IMR-90 (cell line): ENCODE data around the gene RPS6KA4. TPM values are rescaled to one million over a fixed set of nuclear protein-coding genes. Genes with fewer than 3 reads are reported as not detected.

Experiments used
- ATAC-seq: fragments of 200-7000 bp; cut with Tn5 transposase; 2 replicates; pipeline ENCODE4 v1.9.1; 2020; ENCODE audit warnings: low read depth, mild to moderate bottlenecking, moderate library complexity
- BruUV-seq: library from RNA; stranded (reverse); fragments of 400-500 nt; replicated peaks from 2 replicates; lab custom pipeline; 2021; lab: Mats Ljungman, UMichigan
- CTCF ChIA-PET: fragments of 300-600 bp; formaldehyde crosslinking; extraction: SDS; loops from one replicate; lab custom pipeline; 2021; ENCODE audit warnings: antibody characterized with exemption; lab: Yijun Ruan, JAX
- POLR2A ChIA-PET: fragments of 300-600 bp; sonication (Branson Sonifier 250); formaldehyde crosslinking; loops from one replicate; lab custom pipeline; 2022; ENCODE audit warnings: antibody characterized with exemption; ENCODE audit not compliant: unreplicated experiment; lab: Charles Lee
- DNase-seq: peaks from one replicate; pipeline ENCODE4 v3.0.0; 2013
- H2AFZ ChIP-seq: replicated peaks from 2 replicates; pipeline ENCODE3; 2013; ENCODE audit warnings: low read length, mild to moderate bottlenecking; ENCODE audit not compliant: poor library complexity
- H2AK5ac ChIP-seq: 2 replicates; pipeline ENCODE4 v1.6.1; 2013; ENCODE audit warnings: low read depth, low read length, inconsistent platforms
- H2AK9ac ChIP-seq: replicated peaks from 2 replicates; pipeline ENCODE3; 2013; ENCODE audit warnings: mild to moderate bottlenecking, low read depth, low read length, moderate library complexity; ENCODE audit not compliant: poor library complexity
- H2BK120ac ChIP-seq: 2 replicates; pipeline ENCODE4 v1.6.1; 2013; ENCODE audit warnings: low read depth, low read length, inconsistent platforms
- H2BK15ac ChIP-seq: 3 replicates; pipeline ENCODE4 v1.6.1; 2013; ENCODE audit warnings: low read depth, low read length, inconsistent platforms
- H2BK20ac ChIP-seq: 2 replicates; pipeline ENCODE4 v1.6.1; 2013; ENCODE audit warnings: low read depth, mild to moderate bottlenecking, inconsistent platforms, low read length, moderate library complexity
- H2BK5ac ChIP-seq: 2 replicates; pipeline ENCODE4 v1.6.1; 2013; ENCODE audit warnings: mild to moderate bottlenecking, low read depth, low read length, inconsistent platforms; ENCODE audit not compliant: poor library complexity, severe bottlenecking
- H3K14ac ChIP-seq: replicated peaks from 2 replicates; pipeline ENCODE4 v1.6.1; 2013; ENCODE audit warnings: low read depth, low read length, inconsistent platforms
- H3K18ac ChIP-seq: 2 replicates; pipeline ENCODE4 v1.6.1; 2013; ENCODE audit warnings: low read depth, low read length, control low read depth
- H3K23ac ChIP-seq: 2 replicates; pipeline ENCODE4 v1.6.1; 2013; ENCODE audit warnings: low read depth, low read length, inconsistent platforms
- H3K27ac ChIP-seq: 2 replicates; pipeline ENCODE4 v1.5.1; 2013; ENCODE audit warnings: mild to moderate bottlenecking, control low read depth, low read length; ENCODE audit not compliant: insufficient read depth
- H3K27me3 ChIP-seq: 2 replicates; pipeline ENCODE4 v1.6.1; 2013; ENCODE audit warnings: low read length; ENCODE audit not compliant: control insufficient read depth, insufficient read depth
- H3K36me3 ChIP-seq: 2 replicates; pipeline ENCODE4 v1.6.1; 2013; ENCODE audit warnings: low read length, mixed read lengths; ENCODE audit not compliant: control insufficient read depth, insufficient read depth
- H3K4ac ChIP-seq: 2 replicates; pipeline ENCODE4 v1.6.1; 2013; ENCODE audit warnings: low read depth, low read length, inconsistent platforms
- H3K4me1 ChIP-seq: 2 replicates; pipeline ENCODE4 v1.6.1; 2013; ENCODE audit warnings: low read length, mixed read lengths; ENCODE audit not compliant: control insufficient read depth, insufficient read depth
- H3K4me2 ChIP-seq: 2 replicates; pipeline ENCODE4 v1.6.1; 2013; ENCODE audit warnings: low read depth, mild to moderate bottlenecking, control low read depth, low read length, moderate library complexity
- H3K4me3 ChIP-seq: 2 replicates; pipeline ENCODE4 v1.5.1; 2013; ENCODE audit warnings: low read depth, mild to moderate bottlenecking, control low read depth, low read length, moderate library complexity; ENCODE audit not compliant: insufficient read depth
- H3K56ac ChIP-seq: 2 replicates; pipeline ENCODE4 v1.6.1; 2013; ENCODE audit warnings: low read length, inconsistent platforms; ENCODE audit not compliant: insufficient read depth; ENCODE audit errors: extremely low read depth
- H3K79me1 ChIP-seq, 2 experiments: 2 replicates each; pipeline ENCODE4 v1.6.1; 2013; ENCODE audit warnings: low read length in 2 of 2, inconsistent platforms in 1 of 2, low read depth in 1 of 2
- H3K9ac ChIP-seq: 2 replicates; pipeline ENCODE4 v1.6.1; 2013; ENCODE audit warnings: low read depth, low read length, control low read depth
- H3K9me1 ChIP-seq: 2 replicates; pipeline ENCODE4 v1.6.1; 2013; ENCODE audit warnings: low read length, inconsistent platforms; ENCODE audit not compliant: insufficient read depth
- H3K9me3 ChIP-seq: 2 replicates; pipeline ENCODE4 v1.6.1; 2013; ENCODE audit warnings: low read length; ENCODE audit not compliant: control insufficient read depth, insufficient read depth
- H4K20me1 ChIP-seq: 2 replicates; pipeline ENCODE4 v1.6.1; 2013; ENCODE audit warnings: low read length, inconsistent platforms; ENCODE audit not compliant: insufficient read depth
- H4K5ac ChIP-seq: 2 replicates; pipeline ENCODE4 v1.6.1; 2013; ENCODE audit warnings: mild to moderate bottlenecking, low read depth, low read length, control low read depth
- H4K8ac ChIP-seq, 2 experiments: 2 replicates each; pipeline ENCODE4 v1.6.1; 2013; ENCODE audit warnings: low read depth in 2 of 2, low read length in 2 of 2, control low read depth in 1 of 2, inconsistent platforms in 1 of 2
- H4K91ac ChIP-seq: 2 replicates; pipeline ENCODE4 v1.6.1; 2013; ENCODE audit warnings: low read depth, low read length, inconsistent platforms; ENCODE audit not compliant: insufficient read depth
- BHLHE40 ChIP-seq: fragments of 150-350 bp; IDR thresholded peaks from 2 replicates; pipeline ENCODE4 v1.6.1; 2016; ENCODE audit warnings: mild to moderate bottlenecking, low read depth, low read length
- CEBPB ChIP-seq: IDR thresholded peaks from 2 replicates; pipeline ENCODE4 v1.6.1; 2012; ENCODE audit warnings: low read depth, low read length, improper control_type of control experiment
- CHD1 ChIP-seq: IDR thresholded peaks from 2 replicates; pipeline ENCODE4 v1.6.1; 2012; ENCODE audit warnings: low read depth, low read length, improper control_type of control experiment
- FOS ChIP-seq: fragments of 150-350 bp; IDR thresholded peaks from 2 replicates; pipeline ENCODE4 v1.6.1; 2016; ENCODE audit warnings: low read depth, low read length
- MAFK ChIP-seq: IDR thresholded peaks from 2 replicates; pipeline ENCODE4 v1.6.1; 2012; ENCODE audit warnings: low read depth, low read length, improper control_type of control experiment
- MAZ ChIP-seq: IDR thresholded peaks from 2 replicates; pipeline ENCODE4 v1.6.1; 2012; ENCODE audit warnings: low read depth, mild to moderate bottlenecking, low read length, improper control_type of control experiment, moderate library complexity, borderline replicate concordance
- MXI1 ChIP-seq: IDR thresholded peaks from 2 replicates; pipeline ENCODE4 v1.6.1; 2012; ENCODE audit warnings: low read depth, mild to moderate bottlenecking, low read length, moderate library complexity, borderline replicate concordance
- NFE2L2 ChIP-seq: fragments of 150-350 bp; IDR thresholded peaks from 2 replicates; pipeline ENCODE4 v1.6.1; 2016; ENCODE audit warnings: low read depth, mild to moderate bottlenecking, low read length
- POLR2A ChIP-seq: IDR thresholded peaks from 2 replicates; pipeline ENCODE4 v1.6.1; 2012; ENCODE audit warnings: mild to moderate bottlenecking, low read depth, low read length
- RAD21 ChIP-seq: IDR thresholded peaks from 2 replicates; pipeline ENCODE4 v1.6.1; 2012; ENCODE audit warnings: low read length, improper control_type of control experiment
- RCOR1 ChIP-seq: IDR thresholded peaks from 2 replicates; pipeline ENCODE4 v1.6.1; 2012; ENCODE audit warnings: mild to moderate bottlenecking, low read length, improper control_type of control experiment; ENCODE audit not compliant: insufficient replicate concordance
- RFX5 ChIP-seq: IDR thresholded peaks from 2 replicates; pipeline ENCODE4 v1.8.0; 2012; ENCODE audit warnings: low read depth, mild to moderate bottlenecking, low read length, moderate library complexity
- SMC3 ChIP-seq: fragments of 150-350 bp; IDR thresholded peaks from 2 replicates; pipeline ENCODE4 v1.6.1; 2016; ENCODE audit warnings: low read depth, mild to moderate bottlenecking, antibody characterized with exemption, low read length, moderate library complexity
- dilution Hi-C: fragments of 300-500 bp; cut with HindIII; formaldehyde crosslinking; loops from one replicate; pipeline ENCODE4 v1.14.3; 2018; ENCODE audit warnings: low sequenced_read_pairs; ENCODE audit not compliant: unreplicated experiment
- in situ Hi-C: fragments of 300-500 bp; cut with MboI; formaldehyde crosslinking; loops from 3 replicates; pipeline ENCODE4 v1.14.3; 2019; ENCODE audit warnings: low sequenced_read_pairs, inconsistent platforms, mixed read lengths
- intact Hi-C: fragments of 100-400 bp; cut with micrococcal nuclease; formaldehyde crosslinking; loops from 2 replicates; pipeline ENCODE4 v1.10.0; 2022
- polyA plus RNA-seq, 3 experiments: library from polyadenylated mRNA; depleted of rRNA; stranded (reverse); fragments of >200 nt; gene quantifications; 2 replicates each; pipeline ENCODE4 v1.2.3, GENCODE V29; 2012; ENCODE audit warnings: low replicate concordance in 1 of 3
- total RNA-seq: library from RNA; depleted of rRNA; stranded (reverse); fragments of >200 nt; gene quantifications from 2 replicates; pipeline ENCODE4 v1.2.3, GENCODE V29; 2012
- TF ChIP-seq, protein P1 (sequence below): conservative IDR thresholded peaks from 2 replicates; pipeline ENCODE4 v1.5.1; 2012; ENCODE audit warnings: mild to moderate bottlenecking, low read depth, low read length, improper control_type of control experiment
- TF ChIP-seq, protein P2 (sequence below): fragments of 150-350 bp; IDR thresholded peaks from 2 replicates; pipeline ENCODE4 v1.6.1; 2017; ENCODE audit warnings: mild to moderate bottlenecking, antibody characterized with exemption, low read length, low read depth
- TF ChIP-seq, protein P3 (sequence below): fragments of 150-350 bp; IDR thresholded peaks from 2 replicates; pipeline ENCODE4 v1.6.1; 2016; ENCODE audit warnings: low read depth, mild to moderate bottlenecking, low read length, moderate library complexity, borderline replicate concordance

RPS6KA4 gene
- total and polyA plus RNA-seq, 2 of the 4 experiments (the other 2 are of a cell fraction): 38.8 to 52.9 TPM

DNA sequence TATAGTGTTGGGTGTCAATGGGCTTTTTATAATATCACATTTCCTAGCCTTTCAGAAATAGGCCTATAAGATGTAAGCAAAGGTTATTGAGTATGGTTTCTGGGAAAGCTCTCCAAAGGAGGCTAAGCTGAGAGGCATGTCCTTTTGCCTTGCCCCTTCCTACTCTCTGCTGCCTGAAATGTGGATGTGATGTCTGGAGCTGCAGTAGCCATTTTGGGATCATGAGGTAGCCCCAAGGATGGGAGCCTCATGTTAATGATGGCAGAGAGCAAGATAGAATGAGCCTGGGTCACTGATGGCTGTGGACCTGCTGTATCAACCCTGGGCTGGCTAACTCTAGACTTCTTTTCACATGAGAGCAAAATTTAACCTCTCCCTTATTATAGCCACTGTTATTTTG, 29.0 kb downstream of the RPS6KA4 start:
- ChIA-PET POLR2A (no interaction called here), CTCF (no interaction called here)
- H3K27ac ChIP-seq: no peak overlapping the region
- no peak overlapping the region for H3K4me2 ChIP-seq
- no peaks in the 10 kb centered on the region for H3K79me1 ChIP-seq
- H2BK20ac ChIP-seq: no peak overlapping the region
- no peaks in the 10 kb centered on the region for H3K4me1 ChIP-seq
- H4K8ac ChIP-seq: no peak overlapping the region
- no peak overlapping the region for H3K9ac ChIP-seq
- peaks cover 57% of the 10 kb centered on the region for H3K27me3 ChIP-seq
- ATAC-seq (no peak), DNase-seq (no peak)
- H3K36me3 ChIP-seq: no peaks in the 10 kb centered on the region
- no peak overlapping the region for H3K4ac ChIP-seq
- no peak overlapping the region for H2BK120ac ChIP-seq
- no TSS peak for BruUV-seq
- 0 out of 2 replicates have a peak, but pooled peaks cover 3% of the 10 kb centered on the region for H3K9me1 ChIP-seq
- no peak overlapping the region for H2BK5ac ChIP-seq
- H3K18ac ChIP-seq: no peak overlapping the region
- no peak overlapping the region for H4K5ac ChIP-seq
- no peak overlapping the region for H4K91ac ChIP-seq
- no peak overlapping the region for H3K14ac ChIP-seq
- intact Hi-C loops (no loop called here), in situ Hi-C loops (no loop called here), dilution Hi-C loops (no loop called here)
- H2AK5ac ChIP-seq: no peak overlapping the region
- no peak overlapping the region for H2AFZ ChIP-seq
- TF ChIP-seq RFX5 (no peak), BHLHE40 (no peak), SMC3 (no peak), MAZ (no peak), CEBPB (no peak), RCOR1 (no peak), CHD1 (no peak), POLR2A (no peak), RAD21 (no peak), MXI1 (no peak), FOS (no peak), NFE2L2 (no peak), MAFK (no peak)
- TF ChIP-seq, protein P1, sequence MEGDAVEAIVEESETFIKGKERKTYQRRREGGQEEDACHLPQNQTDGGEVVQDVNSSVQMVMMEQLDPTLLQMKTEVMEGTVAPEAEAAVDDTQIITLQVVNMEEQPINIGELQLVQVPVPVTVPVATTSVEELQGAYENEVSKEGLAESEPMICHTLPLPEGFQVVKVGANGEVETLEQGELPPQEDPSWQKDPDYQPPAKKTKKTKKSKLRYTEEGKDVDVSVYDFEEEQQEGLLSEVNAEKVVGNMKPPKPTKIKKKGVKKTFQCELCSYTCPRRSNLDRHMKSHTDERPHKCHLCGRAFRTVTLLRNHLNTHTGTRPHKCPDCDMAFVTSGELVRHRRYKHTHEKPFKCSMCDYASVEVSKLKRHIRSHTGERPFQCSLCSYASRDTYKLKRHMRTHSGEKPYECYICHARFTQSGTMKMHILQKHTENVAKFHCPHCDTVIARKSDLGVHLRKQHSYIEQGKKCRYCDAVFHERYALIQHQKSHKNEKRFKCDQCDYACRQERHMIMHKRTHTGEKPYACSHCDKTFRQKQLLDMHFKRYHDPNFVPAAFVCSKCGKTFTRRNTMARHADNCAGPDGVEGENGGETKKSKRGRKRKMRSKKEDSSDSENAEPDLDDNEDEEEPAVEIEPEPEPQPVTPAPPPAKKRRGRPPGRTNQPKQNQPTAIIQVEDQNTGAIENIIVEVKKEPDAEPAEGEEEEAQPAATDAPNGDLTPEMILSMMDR: no peak
- TF ChIP-seq, protein P2, sequence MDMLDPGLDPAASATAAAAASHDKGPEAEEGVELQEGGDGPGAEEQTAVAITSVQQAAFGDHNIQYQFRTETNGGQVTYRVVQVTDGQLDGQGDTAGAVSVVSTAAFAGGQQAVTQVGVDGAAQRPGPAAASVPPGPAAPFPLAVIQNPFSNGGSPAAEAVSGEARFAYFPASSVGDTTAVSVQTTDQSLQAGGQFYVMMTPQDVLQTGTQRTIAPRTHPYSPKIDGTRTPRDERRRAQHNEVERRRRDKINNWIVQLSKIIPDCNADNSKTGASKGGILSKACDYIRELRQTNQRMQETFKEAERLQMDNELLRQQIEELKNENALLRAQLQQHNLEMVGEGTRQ: no peak
- TF ChIP-seq, protein P3, sequence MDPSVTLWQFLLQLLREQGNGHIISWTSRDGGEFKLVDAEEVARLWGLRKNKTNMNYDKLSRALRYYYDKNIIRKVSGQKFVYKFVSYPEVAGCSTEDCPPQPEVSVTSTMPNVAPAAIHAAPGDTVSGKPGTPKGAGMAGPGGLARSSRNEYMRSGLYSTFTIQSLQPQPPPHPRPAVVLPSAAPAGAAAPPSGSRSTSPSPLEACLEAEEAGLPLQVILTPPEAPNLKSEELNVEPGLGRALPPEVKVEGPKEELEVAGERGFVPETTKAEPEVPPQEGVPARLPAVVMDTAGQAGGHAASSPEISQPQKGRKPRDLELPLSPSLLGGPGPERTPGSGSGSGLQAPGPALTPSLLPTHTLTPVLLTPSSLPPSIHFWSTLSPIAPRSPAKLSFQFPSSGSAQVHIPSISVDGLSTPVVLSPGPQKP: no peak
- H3K23ac ChIP-seq: no peak overlapping the region
- no peak overlapping the region for H3K56ac ChIP-seq
- no peak overlapping the region for H2AK9ac ChIP-seq
- peaks cover 3% of the 10 kb centered on the region for H3K9me3 ChIP-seq
- H2BK15ac ChIP-seq: no peak overlapping the region
- no peak overlapping the region for H3K4me3 ChIP-seq
- no peaks in the 10 kb centered on the region for H4K20me1 ChIP-seq
